Renal cortex interstitium (tissue), 15 donors: ENCODE data around the gene CD38. TPM values are rescaled to one million over a fixed set of nuclear protein-coding genes. Genes with fewer than 3 reads are reported as not detected.
"Not testable (repeated sequence)": the region's sequence is repeated elsewhere in the genome, so short reads cannot be mapped to it uniquely, and the experiment has no call there.

Experiments
- DNase-seq, 11 donors: peaks; one replicate each; pipeline ENCODE4 v3.0.0-alpha.2; 2013; ENCODE audit warnings: low read depth in 9 of 11, low spot score in 4 of 11; ENCODE audit errors: extremely low read depth in 1 of 11
- long read RNA-seq, 16 experiments: transcript quantifications; one replicate each; lab custom pipeline, GENCODE V29; 2026
- polyA plus RNA-seq, 3 donors: library from polyadenylated mRNA; unstranded; fragments of 120-200 nt; gene quantifications; one replicate each; pipeline ENCODE4 v1.2.1, GENCODE V29; 2013; ENCODE audit not compliant: insufficient read length in 3 of 3

Gene CD38
- polyA plus RNA-seq = 1 to 10 TPM in 1 of 3 donors, under 1 TPM in 2; 0.82 to 1.2 (median 0.92) TPM
- long read RNA-seq, donor 1 = 0 reads
- long read RNA-seq, donor 2, full-length matches to known transcripts = 1 of 1 reads
- long read RNA-seq, donor 2, partial matches to known transcripts = 0 of 1 reads
- long read RNA-seq, donor 2, other reads (novel, unspliced or antisense) = 0 of 1 reads
- long read RNA-seq, donor 3 = 0 reads
- long read RNA-seq, donor 4 = 0 reads
- long read RNA-seq, donor 5 = 0 reads
- long read RNA-seq, donor 6 = 0 reads
- long read RNA-seq, donor 7 = 0 reads
- long read RNA-seq, donor 8 = 0 reads
- long read RNA-seq, donor 9 = 0 reads
- long read RNA-seq, donor 10 = 0 reads
- long read RNA-seq, donor 11 = 0 reads
- long read RNA-seq, donor 12, full-length matches to known transcripts = 2 of 2 reads
- long read RNA-seq, donor 12, partial matches to known transcripts = 0 of 2 reads
- long read RNA-seq, donor 12, other reads (novel, unspliced or antisense) = 0 of 2 reads
- long read RNA-seq, donor 13 = 0 reads
- long read RNA-seq, donor 14, full-length matches to known transcripts = 1 of 1 reads
- long read RNA-seq, donor 14, partial matches to known transcripts = 0 of 1 reads
- long read RNA-seq, donor 14, other reads (novel, unspliced or antisense) = 0 of 1 reads
- long read RNA-seq, donor 15 = 0 reads
- long read RNA-seq, donor 16, full-length matches to known transcripts = 1 of 1 reads
- long read RNA-seq, donor 16, partial matches to known transcripts = 0 of 1 reads
- long read RNA-seq, donor 16, other reads (novel, unspliced or antisense) = 0 of 1 reads

- peak in 3 of 11 donors; percentile 1 to 12 (median 11) for DNase-seq
These were observed at the start of gene CD38 for GRCh38 chr4:15778289-15779241. Gene CD38, plus strand, starts transcription at chr4:15778328. Its CDS starts 87 bp downstream, at chr4:15778415.

- peak in 1 of 11 donors; percentile 10 for DNase-seq
These were observed 48.1 kb upstream of the CD38 start for GRCh38 chr4:15729910-15730533.

- not testable (repeated sequence) for DNase-seq
These were observed 45.1 kb upstream of the CD38 start for GRCh38 chr4:15733061-15733460.

- no peak for DNase-seq
These were observed 42.6 kb upstream of the CD38 start for GRCh38 chr4:15735536-15735935.

- no peak for DNase-seq
These were observed 41.5 kb upstream of the CD38 start for GRCh38 chr4:15736514-15737050.

GRCh38 chr4:15737255-15737654 lies 40.9 kb upstream of the CD38 start:
- no peak for DNase-seq

- DNase-seq = no peak
These were observed 39.3 kb upstream of the CD38 start for GRCh38 chr4:15738877-15739276.

GRCh38 chr4:15740764-15741404 lies 37.2 kb upstream of the CD38 start:
- DNase-seq = no peak

- DNase-seq = no peak
These were observed 36.0 kb upstream of the CD38 start for GRCh38 chr4:15742083-15742582.

- no peak for DNase-seq
These were observed 35.5 kb upstream of the CD38 start for GRCh38 chr4:15742637-15743036.

- DNase-seq = no peak
These were observed 34.0 kb upstream of the CD38 start for GRCh38 chr4:15744016-15744545.

GRCh38 chr4:15746110-15746509 lies 32.0 kb upstream of the CD38 start:
- DNase-seq = no peak

GRCh38 chr4:15749001-15749400 lies 29.1 kb upstream of the CD38 start:
- DNase-seq = no peak

GRCh38 chr4:15751153-15751552 lies 27.0 kb upstream of the CD38 start:
- no peak for DNase-seq

- no peak for DNase-seq
These were observed 25.0 kb upstream of the CD38 start for GRCh38 chr4:15753081-15753480.

- no peak for DNase-seq
These were observed 24.3 kb upstream of the CD38 start for GRCh38 chr4:15753786-15754185.

- no peak for DNase-seq
These were observed 23.8 kb upstream of the CD38 start for GRCh38 chr4:15754323-15754722.
